K562 (cell line): ENCODE results near the gene SREBF1. TPM values are rescaled to one million over a fixed set of nuclear protein-coding genes. Genes with fewer than 3 reads are reported as not detected.

Experiments
- CBX2 ChIP-seq: fragments of 200-600 bp; sonication (generic); IDR thresholded peaks from one replicate; pipeline ENCODE4 v1.6.1; 2012; ENCODE audit warnings: mild to moderate bottlenecking, low read length, inconsistent platforms; ENCODE audit not compliant: insufficient read depth, poor library complexity, severe bottlenecking
- CHD7 ChIP-seq: fragments of 200-600 bp; sonication (generic); IDR thresholded peaks from one replicate; pipeline ENCODE4 v1.6.1; 2012; ENCODE audit warnings: mild to moderate bottlenecking, low read depth, low read length, inconsistent platforms
- ESRRA ChIP-seq: fragments of 450-650 bp; IDR thresholded peaks from 2 replicates; pipeline ENCODE4 v1.6.1; 2014; ENCODE audit warnings: low read depth, mild to moderate bottlenecking, moderate library complexity, borderline replicate concordance
- PTRF ChIP-seq: fragments of 450-650 bp; IDR thresholded peaks from 2 replicates; pipeline ENCODE4 v1.6.1; 2016; ENCODE audit warnings: mild to moderate bottlenecking, missing genetic modification characterization, missing compliant biosample characterization
- polyA plus RNA-seq, 8 experiments: library from polyadenylated mRNA; depleted of rRNA in 4 of 8; stranded (reverse) in 5 of 8; unstranded in 3 of 8; fragments of >200 nt; fragmentation: Nextera tagmentation in 2 of 8; fragmentation: Illumina TruSeq in 1 of 8; extraction: Ambion mirVana in 2 of 8; extraction: Trizol in 1 of 8; gene quantifications; 2 replicates each; pipeline versions ENCODE4 v1.2.1 to v1.2.3, GENCODE V29; 2011 to 2014; ENCODE audit warnings: inconsistent platforms in 1 of 8, missing spikeins in 1 of 8
- total RNA-seq, 7 experiments: library from RNA; depleted of rRNA in 6 of 7; stranded (reverse); fragments of >200 nt in 6 of 7; fragmentation: Illumina TruSeq in 2 of 7; extraction: Trizol in 2 of 7; gene quantifications; 2 replicates each; pipeline versions ENCODE4 v1.2.1 to v1.2.3, GENCODE V29; 2011 to 2021; ENCODE audit warnings: low replicate concordance in 1 of 7

Gene SREBF1
- total and polyA plus RNA-seq, 9 of the 15 experiments (the other 6 are each of a cell fraction or from before 2014, with no cell fraction given) = 1.6 to 169 (median 69.4) TPM

GRCh38 chr17:17766744-17767120, 70.1 kb downstream of the SREBF1 start (continued):
- TF ChIP-seq CHD7 (no peak), PTRF (tag) (no peak), ESRRA (no peak), CBX2 (no peak)
